22Rv1 (cell line): Measurements from ENCODE around the gene MKNK2.

ENCODE experiments used
- H3K27ac ChIP-seq: fragments of 450-650 bp; 2 replicates; pipeline ENCODE4 v1.5.1; 2017
- CTCF ChIP-seq: fragments of 450-650 bp; IDR thresholded peaks from 2 replicates; pipeline ENCODE4 v1.5.1; 2017; ENCODE audit warnings: mild to moderate bottlenecking
- ZFX ChIP-seq: fragments of 450-650 bp; IDR thresholded peaks from 2 replicates; pipeline ENCODE4 v1.6.1; 2017; ENCODE audit warnings: antibody characterized with exemption, borderline replicate concordance

MKNK2 gene

GRCh38 chr19:2060884-2061494 is 9.9 kb upstream of the MKNK2 start:
- peak overlapping the region; percentile 99 for H3K27ac ChIP-seq

GRCh38 chr19:2059422-2060201 is 8.6 kb upstream of the MKNK2 start:
- no peak for TF ChIP-seq ZFX
- TF ChIP-seq CTCF: no peak
- peak overlapping the region; percentile 99 for H3K27ac ChIP-seq

More at GRCh38 chr19:2060884-2061494, 9.9 kb upstream of the MKNK2 start:
- TF ChIP-seq CTCF (no peak), ZFX (no peak)

- H3K27ac ChIP-seq: peak overlapping the region; percentile 99
- no peak for TF ChIP-seq CTCF
- no peak for TF ChIP-seq ZFX
These were observed 7.8 kb upstream of the MKNK2 start for GRCh38 chr19:2058570-2059421.

DNA sequence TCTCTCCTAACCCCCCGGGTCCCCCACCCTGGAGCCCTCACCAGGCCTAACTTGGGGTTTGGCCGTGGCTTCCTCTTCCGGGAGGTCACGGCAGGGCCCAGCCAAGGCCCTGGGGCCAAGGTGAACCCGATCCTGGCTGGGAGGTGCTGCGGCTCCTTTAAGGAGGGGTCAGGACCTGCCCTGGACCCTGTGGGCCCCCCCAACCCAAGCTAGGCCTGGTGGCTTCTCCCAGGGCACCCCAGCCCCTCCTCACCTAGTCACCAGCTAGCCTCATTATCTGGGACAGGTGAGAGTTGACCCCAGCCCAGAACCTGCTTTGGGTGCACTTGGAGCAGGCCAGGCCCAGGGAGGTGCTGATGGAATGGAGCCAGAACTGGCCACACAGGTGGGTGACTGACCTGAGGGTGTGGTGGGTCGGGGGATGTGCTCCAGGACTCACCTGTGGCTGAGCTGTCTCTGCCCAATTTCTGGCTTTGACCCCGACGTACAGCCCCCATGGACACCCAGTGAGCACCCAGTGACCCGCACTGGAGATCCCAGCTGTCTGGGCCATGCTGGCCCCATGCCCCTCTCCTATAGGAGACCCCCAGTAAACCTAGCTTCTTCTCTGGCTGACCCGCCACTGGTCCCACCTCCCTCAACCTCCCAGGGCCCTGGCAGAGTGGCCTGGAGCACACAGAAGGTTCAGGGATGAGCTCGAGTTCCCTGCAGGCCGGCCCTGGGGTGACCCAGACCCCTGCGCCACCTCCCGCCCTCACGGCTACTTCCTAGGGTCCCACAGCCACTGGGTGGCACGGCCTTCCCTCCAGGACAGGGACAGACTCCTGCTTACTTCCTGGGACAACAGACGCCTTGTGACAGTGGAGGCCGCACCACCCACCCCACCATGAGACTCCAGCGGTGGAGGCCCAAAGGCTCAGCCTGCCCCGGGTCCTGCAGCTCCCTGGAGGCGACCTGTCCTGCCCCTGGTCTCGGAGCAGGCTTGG is 6.7 kb upstream of the MKNK2 start:
- peak overlapping the region; percentile 99 for H3K27ac ChIP-seq
- no peak for TF ChIP-seq CTCF
- no peak for TF ChIP-seq ZFX

GRCh38 chr19:2056837-2057192 is 5.8 kb upstream of the MKNK2 start:
- TF ChIP-seq ZFX (no peak), CTCF (no peak)
- peak overlapping the region; percentile 99 for H3K27ac ChIP-seq

DNA sequence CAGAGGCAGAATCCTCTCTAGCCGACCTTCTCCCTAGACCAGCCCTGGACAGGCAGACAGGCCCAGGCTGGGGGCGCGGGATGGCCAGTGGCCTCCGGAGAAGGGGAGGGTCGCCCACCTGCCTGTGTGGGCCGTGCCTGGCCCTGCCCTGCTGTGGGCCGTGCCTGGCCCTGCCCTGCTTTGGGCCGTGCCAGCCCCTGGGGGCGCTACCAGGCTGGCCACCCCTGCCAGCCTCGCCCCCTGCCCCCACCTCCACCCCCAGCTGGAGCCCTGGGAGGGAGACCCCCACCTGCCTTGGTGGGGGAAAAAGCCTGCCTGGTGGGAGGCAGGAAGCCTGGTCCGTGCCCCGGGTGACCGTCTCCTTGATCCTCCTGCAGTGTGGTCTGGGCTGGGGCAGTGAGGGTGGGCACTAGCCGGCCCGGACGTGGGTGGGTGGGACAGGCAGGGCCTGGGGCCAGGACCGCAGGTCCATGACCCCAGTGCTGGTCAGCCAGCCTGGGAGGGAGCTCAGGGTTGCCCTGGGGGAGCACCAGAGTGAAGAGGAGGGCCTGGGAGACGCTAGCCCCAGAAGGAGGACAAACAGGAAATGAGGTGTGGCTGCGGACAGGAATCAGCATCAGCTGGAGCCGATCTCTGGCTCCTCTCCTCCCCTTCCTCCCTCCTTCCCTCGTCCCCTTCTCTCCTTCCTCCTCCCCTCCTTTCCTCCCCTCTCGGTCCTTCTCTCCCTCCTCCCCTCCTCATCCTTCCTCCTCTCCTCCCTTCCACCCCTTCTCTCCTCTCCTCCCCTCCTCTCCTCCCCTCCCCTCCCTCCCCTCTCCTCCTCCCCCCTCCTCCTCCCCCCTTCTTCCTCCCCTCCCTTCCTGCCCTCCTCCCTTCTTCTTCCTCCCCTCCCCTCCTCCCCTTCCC is 5.1 kb upstream of the MKNK2 start:
- TF ChIP-seq CTCF (no peak), ZFX (no peak)
- peak overlapping the region; percentile 31; the same call in 1 of the 2 replicates for H3K27ac ChIP-seq
